Frontal cortex (tissue), 4 donors: ENCODE data around the gene MEIS1. TPM values are rescaled to one million over a fixed set of nuclear protein-coding genes. Genes with fewer than 3 reads are reported as not detected.
A peak's percentile ranks its signal among the peaks of the same experiment; 100 is the strongest.

Experiments
- DNase-seq, 2 donors: peaks; one replicate each; pipeline ENCODE4 v3.0.0; 2012; ENCODE audit warnings: low spot score in 2 of 2
- FAIRE-seq: peaks from 2 replicates; lab custom pipeline; 2012; peaks lifted over from hg19 to GRCh38; lab: Jason Lieb, UNC
- total RNA-seq: library from RNA; depleted of rRNA; stranded (reverse); fragments of >200 nt; gene quantifications from one replicate; pipeline ENCODE4 v1.2.3, GENCODE V29; 2014
- donor health status: control.
- donor health status: control.
- donor health status: control.

The MEIS1 gene
- total RNA-seq, 1 donor from 2014 or later: 39.5 TPM

GRCh38 chr2:66431274-66431642, 3.7 kb upstream of the MEIS1 start:
- DNase-seq (no peak), FAIRE-seq (no peak)

GRCh38 chr2:66431846-66432587, 2.9 kb upstream of the MEIS1 start:
- DNase-seq: no peak
- FAIRE-seq: no peak

- DNase-seq (peak; percentile 85 to 88), FAIRE-seq (no peak)
Observed at GRCh38 chr2:66432801-66433694, 1.9 kb upstream of the MEIS1 start.

GRCh38 chr2:66433695-66433944, 1.3 kb upstream of the MEIS1 start:
- DNase-seq (no peak), FAIRE-seq (no peak)

GRCh38 chr2:66433945-66434678, 813 bp upstream of the MEIS1 start:
- DNase-seq (no peak), FAIRE-seq (no peak)

- DNase-seq (no peak), FAIRE-seq (no peak)
Observed at GRCh38 chr2:66435549-66435875, 587 bp downstream of the MEIS1 start.

GRCh38 chr2:66435963-66436362, 1.0 kb downstream of the MEIS1 start:
- DNase-seq: no peak
- FAIRE-seq: no peak

GRCh38 chr2:66436581-66437001, 1.7 kb downstream of the MEIS1 start:
- FAIRE-seq (no peak), DNase-seq (no peak)

GRCh38 chr2:66437109-66437690, 2.3 kb downstream of the MEIS1 start:
- FAIRE-seq: no peak
- no peak for DNase-seq

GRCh38 chr2:66437691-66438497, 3.0 kb downstream of the MEIS1 start:
- FAIRE-seq: no peak
- DNase-seq: no peak

GRCh38 chr2:66438498-66438833, 3.5 kb downstream of the MEIS1 start:
- no peak for FAIRE-seq
- DNase-seq: no peak

- FAIRE-seq (no peak), DNase-seq (no peak)
Observed at GRCh38 chr2:66438891-66439811, 4.2 kb downstream of the MEIS1 start.

- FAIRE-seq (no peak), DNase-seq (no peak)
Observed at GRCh38 chr2:66439812-66440542, 5.1 kb downstream of the MEIS1 start.

GRCh38 chr2:66440708-66441497, 6.0 kb downstream of the MEIS1 start:
- FAIRE-seq (no peak), DNase-seq (no peak)

GRCh38 chr2:66441581-66442320, 6.8 kb downstream of the MEIS1 start:
- DNase-seq (no peak), FAIRE-seq (no peak)

GRCh38 chr2:66442516-66443185, 7.7 kb downstream of the MEIS1 start:
- FAIRE-seq (no peak), DNase-seq (no peak)
